RWPE1 (cell line): ENCODE measurements around the gene CCDC138.
"Not testable (repeated sequence)": the region's sequence is repeated elsewhere in the genome, so short reads cannot be mapped to it uniquely, and the experiment has no call there.

Source experiments
- CTCF ChIA-PET: fragments of 350-600 bp; sonication (Branson Sonifier 250); formaldehyde crosslinking; extraction: SDS; loops from one replicate; lab custom pipeline; 2021; lab: Yijun Ruan, JAX
- POLR2A ChIA-PET: fragments of 400-600 bp; formaldehyde crosslinking; extraction: SDS; loops from one replicate; lab custom pipeline; 2020; ENCODE audit warnings: antibody characterized with exemption; ENCODE audit not compliant: low non-redundant PET; lab: Yijun Ruan, JAX
- DNase-seq: peaks from one replicate; pipeline ENCODE4 v3.0.0; 2012; ENCODE audit warnings: low spot score
- H3K27ac ChIP-seq: fragments of 450-650 bp; 2 replicates; pipeline ENCODE4 v1.5.1; 2017
- CTCF ChIP-seq: fragments of 450-650 bp; conservative IDR thresholded peaks from 2 replicates; pipeline ENCODE4 v1.5.1; 2017; ENCODE audit warnings: low read depth, mild to moderate bottlenecking

CCDC138 gene

GRCh38 chr2:108786354-108787215 lies at the start of gene CCDC138:
TSS of gene CCDC138 (plus strand) at chr2:108786771. CDS start at chr2:108786823, 52 bp downstream.
- DNase-seq: peak; percentile 91
- TF ChIP-seq CTCF: no peak
- ChIA-PET POLR2A (no interaction called here), CTCF (interaction anchor here (0.6 kb wide), 2 partner anchors 22 to 234 kb away, joined by 3 read pairs; no protein-coding TSS in a partner anchor)
- peak within 1 kb of the TSS; percentile 88 for H3K27ac ChIP-seq

GRCh38 chr2:108757973-108758372 lies 28.6 kb upstream of the CCDC138 start:
- POLR2A ChIA-PET, DNase-seq, CTCF ChIA-PET, H3K27ac ChIP-seq: not testable (repeated sequence)

- POLR2A ChIA-PET, DNase-seq, H3K27ac ChIP-seq, CTCF ChIA-PET: not testable (repeated sequence)
These were observed 24.0 kb upstream of the CCDC138 start for GRCh38 chr2:108762618-108763017.

- CTCF ChIA-PET, POLR2A ChIA-PET, DNase-seq, H3K27ac ChIP-seq: not testable (repeated sequence)
These were observed 19.9 kb upstream of the CCDC138 start for GRCh38 chr2:108766671-108767070.

- CTCF ChIA-PET, POLR2A ChIA-PET, DNase-seq, H3K27ac ChIP-seq: not testable (repeated sequence)
These were observed 18.7 kb upstream of the CCDC138 start for GRCh38 chr2:108767859-108768258.

GRCh38 chr2:108776475-108776874 lies 10.1 kb upstream of the CCDC138 start:
- CTCF ChIA-PET: no interaction called here
- no peak for DNase-seq
- POLR2A ChIA-PET: no interaction called here
- no peak overlapping the region for H3K27ac ChIP-seq
- TF ChIP-seq CTCF: no peak

- TF ChIP-seq CTCF: no peak
- no peak for DNase-seq
- ChIA-PET CTCF (no interaction called here), POLR2A (no interaction called here)
- no peak overlapping the region for H3K27ac ChIP-seq
These were observed 7.7 kb upstream of the CCDC138 start for GRCh38 chr2:108778857-108779256.

- TF ChIP-seq CTCF: no peak
- ChIA-PET POLR2A (no interaction called here), CTCF (interaction anchor here (0.6 kb wide), 2 partner anchors 104 to 1357 kb away, joined by 3 read pairs; no protein-coding TSS in a partner anchor)
- peak overlapping the region; percentile 88 for H3K27ac ChIP-seq
- no peak for DNase-seq
These were observed 590 bp upstream of the CCDC138 start for GRCh38 chr2:108786008-108786353.
